IMR-90 (cell line): ENCODE measurements around the gene PGA3. TPM values are rescaled to one million over a fixed set of nuclear protein-coding genes. Genes with fewer than 3 reads are reported as not detected.

Experiments used
- ATAC-seq: fragments of 200-7000 bp; cut with Tn5 transposase; 2 replicates; pipeline ENCODE4 v1.9.1; 2020; ENCODE audit warnings: low read depth, mild to moderate bottlenecking, moderate library complexity
- BruUV-seq: library from RNA; stranded (reverse); fragments of 400-500 nt; replicated peaks from 2 replicates; lab custom pipeline; 2021; lab: Mats Ljungman, UMichigan
- CTCF ChIA-PET: fragments of 300-600 bp; formaldehyde crosslinking; extraction: SDS; loops from one replicate; lab custom pipeline; 2021; ENCODE audit warnings: antibody characterized with exemption; lab: Yijun Ruan, JAX
- POLR2A ChIA-PET: fragments of 300-600 bp; sonication (Branson Sonifier 250); formaldehyde crosslinking; loops from one replicate; lab custom pipeline; 2022; ENCODE audit warnings: antibody characterized with exemption; ENCODE audit not compliant: unreplicated experiment; lab: Charles Lee
- DNase-seq: peaks from one replicate; pipeline ENCODE4 v3.0.0; 2013
- H2AFZ ChIP-seq: replicated peaks from 2 replicates; pipeline ENCODE3; 2013; ENCODE audit warnings: low read length, mild to moderate bottlenecking; ENCODE audit not compliant: poor library complexity
- H2AK5ac ChIP-seq: 2 replicates; pipeline ENCODE4 v1.6.1; 2013; ENCODE audit warnings: low read depth, low read length, inconsistent platforms
- H2AK9ac ChIP-seq: replicated peaks from 2 replicates; pipeline ENCODE3; 2013; ENCODE audit warnings: mild to moderate bottlenecking, low read depth, low read length, moderate library complexity; ENCODE audit not compliant: poor library complexity
- H2BK120ac ChIP-seq: 2 replicates; pipeline ENCODE4 v1.6.1; 2013; ENCODE audit warnings: low read depth, low read length, inconsistent platforms
- H2BK15ac ChIP-seq: 3 replicates; pipeline ENCODE4 v1.6.1; 2013; ENCODE audit warnings: low read depth, low read length, inconsistent platforms
- H2BK20ac ChIP-seq: 2 replicates; pipeline ENCODE4 v1.6.1; 2013; ENCODE audit warnings: low read depth, mild to moderate bottlenecking, inconsistent platforms, low read length, moderate library complexity
- H2BK5ac ChIP-seq: 2 replicates; pipeline ENCODE4 v1.6.1; 2013; ENCODE audit warnings: mild to moderate bottlenecking, low read depth, low read length, inconsistent platforms; ENCODE audit not compliant: poor library complexity, severe bottlenecking
- H3K14ac ChIP-seq: replicated peaks from 2 replicates; pipeline ENCODE4 v1.6.1; 2013; ENCODE audit warnings: low read depth, low read length, inconsistent platforms
- H3K18ac ChIP-seq: 2 replicates; pipeline ENCODE4 v1.6.1; 2013; ENCODE audit warnings: low read depth, low read length, control low read depth
- H3K23ac ChIP-seq: 2 replicates; pipeline ENCODE4 v1.6.1; 2013; ENCODE audit warnings: low read depth, low read length, inconsistent platforms
- H3K27ac ChIP-seq: 2 replicates; pipeline ENCODE4 v1.5.1; 2013; ENCODE audit warnings: mild to moderate bottlenecking, control low read depth, low read length; ENCODE audit not compliant: insufficient read depth
- H3K27me3 ChIP-seq: 2 replicates; pipeline ENCODE4 v1.6.1; 2013; ENCODE audit warnings: low read length; ENCODE audit not compliant: control insufficient read depth, insufficient read depth
- H3K36me3 ChIP-seq: 2 replicates; pipeline ENCODE4 v1.6.1; 2013; ENCODE audit warnings: low read length, mixed read lengths; ENCODE audit not compliant: control insufficient read depth, insufficient read depth
- H3K4ac ChIP-seq: 2 replicates; pipeline ENCODE4 v1.6.1; 2013; ENCODE audit warnings: low read depth, low read length, inconsistent platforms
- H3K4me1 ChIP-seq: 2 replicates; pipeline ENCODE4 v1.6.1; 2013; ENCODE audit warnings: low read length, mixed read lengths; ENCODE audit not compliant: control insufficient read depth, insufficient read depth
- H3K4me2 ChIP-seq: 2 replicates; pipeline ENCODE4 v1.6.1; 2013; ENCODE audit warnings: low read depth, mild to moderate bottlenecking, control low read depth, low read length, moderate library complexity
- H3K4me3 ChIP-seq: 2 replicates; pipeline ENCODE4 v1.5.1; 2013; ENCODE audit warnings: low read depth, mild to moderate bottlenecking, control low read depth, low read length, moderate library complexity; ENCODE audit not compliant: insufficient read depth
- H3K56ac ChIP-seq: 2 replicates; pipeline ENCODE4 v1.6.1; 2013; ENCODE audit warnings: low read length, inconsistent platforms; ENCODE audit not compliant: insufficient read depth; ENCODE audit errors: extremely low read depth
- H3K79me1 ChIP-seq, 2 experiments: 2 replicates each; pipeline ENCODE4 v1.6.1; 2013; ENCODE audit warnings: low read length in 2 of 2, inconsistent platforms in 1 of 2, low read depth in 1 of 2
- H3K9ac ChIP-seq: 2 replicates; pipeline ENCODE4 v1.6.1; 2013; ENCODE audit warnings: low read depth, low read length, control low read depth
- H3K9me1 ChIP-seq: 2 replicates; pipeline ENCODE4 v1.6.1; 2013; ENCODE audit warnings: low read length, inconsistent platforms; ENCODE audit not compliant: insufficient read depth
- H3K9me3 ChIP-seq: 2 replicates; pipeline ENCODE4 v1.6.1; 2013; ENCODE audit warnings: low read length; ENCODE audit not compliant: control insufficient read depth, insufficient read depth
- H4K20me1 ChIP-seq: 2 replicates; pipeline ENCODE4 v1.6.1; 2013; ENCODE audit warnings: low read length, inconsistent platforms; ENCODE audit not compliant: insufficient read depth
- H4K5ac ChIP-seq: 2 replicates; pipeline ENCODE4 v1.6.1; 2013; ENCODE audit warnings: mild to moderate bottlenecking, low read depth, low read length, control low read depth
- H4K8ac ChIP-seq, 2 experiments: 2 replicates each; pipeline ENCODE4 v1.6.1; 2013; ENCODE audit warnings: low read depth in 2 of 2, low read length in 2 of 2, control low read depth in 1 of 2, inconsistent platforms in 1 of 2
- H4K91ac ChIP-seq: 2 replicates; pipeline ENCODE4 v1.6.1; 2013; ENCODE audit warnings: low read depth, low read length, inconsistent platforms; ENCODE audit not compliant: insufficient read depth
- BHLHE40 ChIP-seq: fragments of 150-350 bp; IDR thresholded peaks from 2 replicates; pipeline ENCODE4 v1.6.1; 2016; ENCODE audit warnings: mild to moderate bottlenecking, low read depth, low read length
- CHD1 ChIP-seq: IDR thresholded peaks from 2 replicates; pipeline ENCODE4 v1.6.1; 2012; ENCODE audit warnings: low read depth, low read length, improper control_type of control experiment
- CTCF ChIP-seq: conservative IDR thresholded peaks from 2 replicates; pipeline ENCODE4 v1.5.1; 2012; ENCODE audit warnings: mild to moderate bottlenecking, low read depth, low read length, improper control_type of control experiment
- ELK1 ChIP-seq: fragments of 150-350 bp; IDR thresholded peaks from 2 replicates; pipeline ENCODE4 v1.6.1; 2016; ENCODE audit warnings: low read depth, mild to moderate bottlenecking, low read length, moderate library complexity, borderline replicate concordance
- FOS ChIP-seq: fragments of 150-350 bp; IDR thresholded peaks from 2 replicates; pipeline ENCODE4 v1.6.1; 2016; ENCODE audit warnings: low read depth, low read length
- MAFK ChIP-seq: IDR thresholded peaks from 2 replicates; pipeline ENCODE4 v1.6.1; 2012; ENCODE audit warnings: low read depth, low read length, improper control_type of control experiment
- MAZ ChIP-seq: IDR thresholded peaks from 2 replicates; pipeline ENCODE4 v1.6.1; 2012; ENCODE audit warnings: low read depth, mild to moderate bottlenecking, low read length, improper control_type of control experiment, moderate library complexity, borderline replicate concordance
- MXI1 ChIP-seq: IDR thresholded peaks from 2 replicates; pipeline ENCODE4 v1.6.1; 2012; ENCODE audit warnings: low read depth, mild to moderate bottlenecking, low read length, moderate library complexity, borderline replicate concordance
- NFE2L2 ChIP-seq: fragments of 150-350 bp; IDR thresholded peaks from 2 replicates; pipeline ENCODE4 v1.6.1; 2016; ENCODE audit warnings: low read depth, mild to moderate bottlenecking, low read length
- POLR2A ChIP-seq: IDR thresholded peaks from 2 replicates; pipeline ENCODE4 v1.6.1; 2012; ENCODE audit warnings: mild to moderate bottlenecking, low read depth, low read length
- RAD21 ChIP-seq: IDR thresholded peaks from 2 replicates; pipeline ENCODE4 v1.6.1; 2012; ENCODE audit warnings: low read length, improper control_type of control experiment
- RCOR1 ChIP-seq: IDR thresholded peaks from 2 replicates; pipeline ENCODE4 v1.6.1; 2012; ENCODE audit warnings: mild to moderate bottlenecking, low read length, improper control_type of control experiment; ENCODE audit not compliant: insufficient replicate concordance
- RFX5 ChIP-seq: IDR thresholded peaks from 2 replicates; pipeline ENCODE4 v1.8.0; 2012; ENCODE audit warnings: low read depth, mild to moderate bottlenecking, low read length, moderate library complexity
- USF2 ChIP-seq: fragments of 150-350 bp; IDR thresholded peaks from 2 replicates; pipeline ENCODE4 v1.6.1; 2017; ENCODE audit warnings: mild to moderate bottlenecking, antibody characterized with exemption, low read length, low read depth
- WGBS, 2 experiments: methylation state at CpG; one replicate each; pipeline versions ENCODE4 v1.1.5 to v1.1.7; 2013; ENCODE audit warnings: missing lambda C conversion rate in 2 of 2; ENCODE audit not compliant: insufficient read length in 1 of 2; ENCODE audit errors: extremely low coverage in 2 of 2; 5-methylcytosine and 5-hydroxymethylcytosine counted together
- dilution Hi-C: fragments of 300-500 bp; cut with HindIII; formaldehyde crosslinking; loops from one replicate; pipeline ENCODE4 v1.14.3; 2018; ENCODE audit warnings: low sequenced_read_pairs; ENCODE audit not compliant: unreplicated experiment
- in situ Hi-C: fragments of 300-500 bp; cut with MboI; formaldehyde crosslinking; loops from 3 replicates; pipeline ENCODE4 v1.14.3; 2019; ENCODE audit warnings: low sequenced_read_pairs, inconsistent platforms, mixed read lengths
- intact Hi-C: fragments of 100-400 bp; cut with micrococcal nuclease; formaldehyde crosslinking; loops from 2 replicates; pipeline ENCODE4 v1.10.0; 2022
- polyA plus RNA-seq, 3 experiments: library from polyadenylated mRNA; depleted of rRNA; stranded (reverse); fragments of >200 nt; gene quantifications; 2 replicates each; pipeline ENCODE4 v1.2.3, GENCODE V29; 2012; ENCODE audit warnings: low replicate concordance in 1 of 3
- total RNA-seq: library from RNA; depleted of rRNA; stranded (reverse); fragments of >200 nt; gene quantifications from 2 replicates; pipeline ENCODE4 v1.2.3, GENCODE V29; 2012

PGA3 gene
- total and polyA plus RNA-seq, 2 of the 4 experiments (the other 2 are of a cell fraction), result 0.18 TPM; not detected in 1

GRCh38 chr11:61172888-61173287 is 30.4 kb upstream of the PGA3 start:
- dilution Hi-C loops (no loop called here), intact Hi-C loops (loop anchor here (1.0 to 5.0 kb wide), 3 partner anchors 203 to 341 kb away; partner anchors contain the start of gene PRPF19), in situ Hi-C loops (no loop called here)
- POLR2A ChIA-PET, result no interaction called here
- no peak overlapping the region for H2BK5ac ChIP-seq
- H3K4me1 ChIP-seq, result no peaks in the 10 kb centered on the region
- no peak overlapping the region for H3K14ac ChIP-seq
- no peak overlapping the region for H4K5ac ChIP-seq
- no peak for TF ChIP-seq CTCF
- TF ChIP-seq NFE2L2, result no peak
- no peak for TF ChIP-seq MAZ
- no peak for TF ChIP-seq ELK1
- TF ChIP-seq USF2, result no peak
- no peak for TF ChIP-seq BHLHE40
- TF ChIP-seq MAFK, result no peak
- no peak for TF ChIP-seq FOS
- TF ChIP-seq POLR2A, result no peak
- no peak for TF ChIP-seq MXI1
- TF ChIP-seq RAD21, result no peak
- no peak for TF ChIP-seq CHD1
- no peak for TF ChIP-seq RFX5
- TF ChIP-seq RCOR1, result no peak
- no peaks in the 10 kb centered on the region for H4K20me1 ChIP-seq
- H3K9me3 ChIP-seq, result no peaks in the 10 kb centered on the region; the same call in none of the 2 replicates
- H3K27ac ChIP-seq, result no peak overlapping the region
- H3K4ac ChIP-seq, result no peak overlapping the region
- CTCF ChIA-PET, result interaction anchor here (0.6 kb wide), 1 partner anchor 218 kb away, joined by 3 read pairs; no protein-coding TSS in a partner anchor
- no peak overlapping the region for H3K18ac ChIP-seq
- H4K8ac ChIP-seq, result no peak overlapping the region
- no peak overlapping the region for H2AFZ ChIP-seq
- DNase-seq (no peak), ATAC-seq (no peak)
- no peak overlapping the region for H3K23ac ChIP-seq
- no peak overlapping the region for H2AK9ac ChIP-seq
- no peak overlapping the region for H3K9ac ChIP-seq
- H4K91ac ChIP-seq, result no peak overlapping the region
- H3K9me1 ChIP-seq, result no peaks in the 10 kb centered on the region
- no peaks in the 10 kb centered on the region for H3K36me3 ChIP-seq
- no peak overlapping the region for H2AK5ac ChIP-seq
- no peak overlapping the region for H3K56ac ChIP-seq
- no TSS peak for BruUV-seq
- no peaks in the 10 kb centered on the region for H3K79me1 ChIP-seq
- no CpG with 5 or more reads among the region's 3 CpGs for WGBS, 2 experiments
- no peak overlapping the region for H2BK20ac ChIP-seq
- H3K4me3 ChIP-seq, result no peak overlapping the region
- peaks cover 56% of the 10 kb centered on the region for H3K27me3 ChIP-seq
- H2BK15ac ChIP-seq, result no peak overlapping the region
- H2BK120ac ChIP-seq, result no peak overlapping the region
- no peak overlapping the region for H3K4me2 ChIP-seq
